Stomach (tissue), 4 donors: ENCODE results near the gene CXCL1.

ENCODE experiments used
- POLR2AphosphoS5 ChIP-seq, 3 donors: sonication (generic); formaldehyde crosslinking; IDR thresholded peaks; one replicate each; pipeline ENCODE4 v1.6.1; 2016; ENCODE audit warnings: antibody characterized with exemption in 3 of 3
- TF ChIP-seq, protein P1 (sequence below), 7 experiments: fragments of 450-650 bp in 4 of 7; fragments of 200-600 bp in 3 of 7; sonication (generic) in 3 of 7; IDR thresholded peaks; one replicate each; pipeline ENCODE4 v1.5.1; 2016 to 2019; ENCODE audit warnings: antibody characterized with exemption in 7 of 7, control low read depth in 2 of 7, mild to moderate bottlenecking in 1 of 7

DNA sequence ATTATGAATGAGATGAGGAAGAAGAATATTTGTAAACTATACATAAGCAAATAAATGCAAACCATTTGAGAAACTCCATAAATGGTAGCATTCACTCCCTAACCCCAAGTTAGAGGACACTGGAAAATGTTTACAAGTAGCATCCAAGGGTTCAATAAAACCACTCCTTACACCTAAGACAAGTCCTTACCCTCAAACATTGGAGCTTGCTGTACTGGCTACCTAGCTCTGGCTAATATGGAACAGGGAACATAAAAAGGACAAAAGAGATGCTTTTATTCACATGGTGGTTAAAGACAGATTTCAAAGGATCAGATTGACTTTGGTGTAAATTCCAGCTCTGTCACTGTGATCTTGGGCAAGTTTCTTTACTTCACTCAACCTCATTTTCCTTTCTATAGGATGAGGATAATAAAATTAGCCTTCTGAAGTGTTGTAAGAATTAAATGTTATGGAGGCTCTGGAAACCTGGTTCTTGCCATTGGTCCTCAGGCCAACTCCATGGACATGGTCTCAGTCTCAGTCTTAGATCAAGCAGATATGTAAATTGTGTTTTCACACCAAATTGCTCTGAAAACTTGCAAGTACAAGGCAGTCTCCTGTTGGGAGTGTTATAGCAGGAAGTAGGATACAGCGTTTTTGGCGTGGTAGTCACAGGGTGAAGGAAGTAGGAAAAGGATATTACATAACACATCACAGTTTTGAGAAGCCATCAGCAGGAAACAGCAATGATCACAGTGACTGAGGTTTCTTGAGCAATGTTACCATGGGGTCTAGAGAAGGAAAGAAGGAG lies 3.3 kb downstream of the CXCL1 start:
- TF ChIP-seq POLR2AphosphoS5 (IDR thresholded peaks at IDR 0.05) = peak in 2 of 3 donors; percentile 22 to 35
- TF ChIP-seq, protein P1, sequence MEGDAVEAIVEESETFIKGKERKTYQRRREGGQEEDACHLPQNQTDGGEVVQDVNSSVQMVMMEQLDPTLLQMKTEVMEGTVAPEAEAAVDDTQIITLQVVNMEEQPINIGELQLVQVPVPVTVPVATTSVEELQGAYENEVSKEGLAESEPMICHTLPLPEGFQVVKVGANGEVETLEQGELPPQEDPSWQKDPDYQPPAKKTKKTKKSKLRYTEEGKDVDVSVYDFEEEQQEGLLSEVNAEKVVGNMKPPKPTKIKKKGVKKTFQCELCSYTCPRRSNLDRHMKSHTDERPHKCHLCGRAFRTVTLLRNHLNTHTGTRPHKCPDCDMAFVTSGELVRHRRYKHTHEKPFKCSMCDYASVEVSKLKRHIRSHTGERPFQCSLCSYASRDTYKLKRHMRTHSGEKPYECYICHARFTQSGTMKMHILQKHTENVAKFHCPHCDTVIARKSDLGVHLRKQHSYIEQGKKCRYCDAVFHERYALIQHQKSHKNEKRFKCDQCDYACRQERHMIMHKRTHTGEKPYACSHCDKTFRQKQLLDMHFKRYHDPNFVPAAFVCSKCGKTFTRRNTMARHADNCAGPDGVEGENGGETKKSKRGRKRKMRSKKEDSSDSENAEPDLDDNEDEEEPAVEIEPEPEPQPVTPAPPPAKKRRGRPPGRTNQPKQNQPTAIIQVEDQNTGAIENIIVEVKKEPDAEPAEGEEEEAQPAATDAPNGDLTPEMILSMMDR (IDR thresholded peaks at IDR 0.05) = no peak
